ENCODE data around the gene TTC7B. TPM values are rescaled to one million over a fixed set of nuclear protein-coding genes. Genes with fewer than 3 reads are reported as not detected.
"Not testable (repeated sequence)": the region's sequence is repeated elsewhere in the genome, so short reads cannot be mapped to it uniquely, and the experiment has no call there.

The TTC7B gene
- total and polyA plus RNA-seq, 2 donors (not counting 1 experiment from before 2014, with no cell fraction given): 18.8 to 37.5 TPM

DNA sequence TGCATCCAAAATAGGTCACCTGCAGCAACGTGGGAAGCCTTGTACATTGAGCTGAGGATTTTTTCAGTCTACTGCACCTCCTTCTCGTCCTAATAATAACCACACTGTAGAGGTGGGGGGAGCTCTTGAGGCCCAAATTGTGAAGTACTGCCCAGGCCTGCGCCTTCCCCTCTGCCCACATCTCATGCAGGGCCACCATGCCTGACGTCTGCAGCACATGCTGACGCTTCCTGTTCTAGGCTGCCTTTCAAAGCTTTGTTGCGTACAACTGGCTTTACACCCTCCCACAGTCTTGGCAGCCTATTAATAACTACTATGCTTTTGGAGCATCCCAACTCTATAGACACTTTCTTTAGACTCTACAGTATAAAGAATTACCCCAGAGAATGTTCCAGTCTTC is 26.5 kb upstream of the TTC7B start:
- Histone ChIP-seq H3K4me1 (ENCODE audit: control insufficient read depth, extremely low read depth, insufficient read depth, low read length) (no peaks in the 10 kb centered on the region), H3K27me3 (ENCODE audit: control insufficient read depth, insufficient read depth, low read length) (no peaks in the 10 kb centered on the region), H4K20me1 (ENCODE audit: control insufficient read depth, extremely low read depth, insufficient read depth, low read length) (no peaks in the 10 kb centered on the region), H3K9ac (ENCODE audit: insufficient read depth, low read length) (no peak overlapping the region), H2AFZ (ENCODE audit: low read length) (no peak overlapping the region), H3K4me3 (replicated peaks in 1 of 4; ENCODE audit: control extremely low read depth in 1 of 4, insufficient read depth in 1 of 4, low read depth in 3 of 4, low read length in 4 of 4) (no peak overlapping the region), H3K9me3 (ENCODE audit: control insufficient read depth, insufficient read depth, low read depth, low read length) (no peaks in the 10 kb centered on the region), H3K4me2 (ENCODE audit: extremely low read depth, insufficient read depth, low read length) (no peak overlapping the region), H3K36me3 (ENCODE audit: control insufficient read depth, insufficient read depth, low read length) (no peaks in the 10 kb centered on the region), H3K79me2 (ENCODE audit: control insufficient read depth, insufficient read depth, low read length) (no peaks in the 10 kb centered on the region), H3K27ac (ENCODE audit: insufficient read depth, low read length) (no peak overlapping the region)
- no peak for TF ChIP-seq EZH2 (IDR thresholded peaks at IDR 0.05; ENCODE audit: low read length, missing control alignments)
- TF ChIP-seq, protein P1, sequence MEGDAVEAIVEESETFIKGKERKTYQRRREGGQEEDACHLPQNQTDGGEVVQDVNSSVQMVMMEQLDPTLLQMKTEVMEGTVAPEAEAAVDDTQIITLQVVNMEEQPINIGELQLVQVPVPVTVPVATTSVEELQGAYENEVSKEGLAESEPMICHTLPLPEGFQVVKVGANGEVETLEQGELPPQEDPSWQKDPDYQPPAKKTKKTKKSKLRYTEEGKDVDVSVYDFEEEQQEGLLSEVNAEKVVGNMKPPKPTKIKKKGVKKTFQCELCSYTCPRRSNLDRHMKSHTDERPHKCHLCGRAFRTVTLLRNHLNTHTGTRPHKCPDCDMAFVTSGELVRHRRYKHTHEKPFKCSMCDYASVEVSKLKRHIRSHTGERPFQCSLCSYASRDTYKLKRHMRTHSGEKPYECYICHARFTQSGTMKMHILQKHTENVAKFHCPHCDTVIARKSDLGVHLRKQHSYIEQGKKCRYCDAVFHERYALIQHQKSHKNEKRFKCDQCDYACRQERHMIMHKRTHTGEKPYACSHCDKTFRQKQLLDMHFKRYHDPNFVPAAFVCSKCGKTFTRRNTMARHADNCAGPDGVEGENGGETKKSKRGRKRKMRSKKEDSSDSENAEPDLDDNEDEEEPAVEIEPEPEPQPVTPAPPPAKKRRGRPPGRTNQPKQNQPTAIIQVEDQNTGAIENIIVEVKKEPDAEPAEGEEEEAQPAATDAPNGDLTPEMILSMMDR (conservative IDR thresholded peaks at IDR 0.05 in 1 of 2, IDR thresholded peaks at IDR 0.05 in 1 of 2; ENCODE audit: low read depth in 1 of 2, low read length in 2 of 2): no peak
- DNase-seq (ENCODE audit: low read depth in 2 of 2): no peak

DNA sequence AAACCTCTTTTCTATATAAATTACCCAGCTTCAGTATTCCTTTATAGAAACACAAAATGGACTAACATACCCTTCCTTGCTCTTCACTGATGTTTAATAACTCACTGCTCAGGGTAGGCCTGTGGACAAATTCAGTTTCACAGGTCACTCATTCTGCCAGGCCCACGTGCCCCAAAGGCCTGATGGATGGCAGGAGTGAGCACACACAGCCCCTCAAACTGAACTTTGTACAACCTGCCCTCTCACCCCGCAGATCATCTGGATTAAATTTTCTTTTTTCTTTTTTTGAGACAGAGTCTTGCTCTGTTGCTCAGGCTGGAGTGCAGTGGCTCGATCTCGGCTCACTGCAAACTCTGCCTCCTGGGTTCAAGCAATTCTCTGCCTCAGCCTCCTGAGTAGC is 24.4 kb upstream of the TTC7B start:
- H3K9me3 ChIP-seq (ENCODE audit: control insufficient read depth, insufficient read depth, low read depth, low read length); H3K9ac ChIP-seq (ENCODE audit: insufficient read depth, low read length); H3K4me2 ChIP-seq (ENCODE audit: extremely low read depth, insufficient read depth, low read length); H3K27me3 ChIP-seq (ENCODE audit: control insufficient read depth, insufficient read depth, low read length); H3K36me3 ChIP-seq (ENCODE audit: control insufficient read depth, insufficient read depth, low read length); H4K20me1 ChIP-seq (ENCODE audit: control insufficient read depth, extremely low read depth, insufficient read depth, low read length); H3K27ac ChIP-seq (ENCODE audit: insufficient read depth, low read length); H2AFZ ChIP-seq (ENCODE audit: low read length); H3K4me3 ChIP-seq (replicated peaks in 1 of 4; ENCODE audit: control extremely low read depth in 1 of 4, insufficient read depth in 1 of 4, low read depth in 3 of 4, low read length in 4 of 4); H3K4me1 ChIP-seq (ENCODE audit: control insufficient read depth, extremely low read depth, insufficient read depth, low read length); DNase-seq (ENCODE audit: low read depth in 2 of 2); H3K79me2 ChIP-seq (ENCODE audit: control insufficient read depth, insufficient read depth, low read length): not testable (repeated sequence)

DNA sequence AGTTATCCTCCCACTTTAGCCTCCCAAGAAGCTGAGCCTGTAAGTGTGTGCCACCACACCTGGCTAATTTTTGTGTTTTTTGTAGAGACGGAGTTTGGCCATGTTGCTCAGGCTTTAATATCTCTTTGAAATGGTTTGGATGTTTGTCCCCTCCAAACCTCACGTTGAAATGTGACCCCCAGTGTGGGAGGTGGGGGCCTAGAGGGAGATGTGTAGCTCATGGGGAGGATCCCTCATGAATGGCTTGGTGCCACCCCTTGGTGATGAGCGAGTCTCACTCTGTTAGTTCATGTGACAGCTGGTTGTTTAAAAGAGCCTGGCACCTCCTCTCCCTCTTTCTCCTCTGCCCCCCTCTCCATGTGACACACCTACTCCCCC is 23.6 kb upstream of the TTC7B start:
- Histone ChIP-seq H3K27me3 (ENCODE audit: control insufficient read depth, insufficient read depth, low read length) (no peaks in the 10 kb centered on the region), H3K27ac (ENCODE audit: insufficient read depth, low read length) (no peak overlapping the region), H3K4me1 (ENCODE audit: control insufficient read depth, extremely low read depth, insufficient read depth, low read length) (no peaks in the 10 kb centered on the region), H3K36me3 (ENCODE audit: control insufficient read depth, insufficient read depth, low read length) (no peaks in the 10 kb centered on the region), H3K79me2 (ENCODE audit: control insufficient read depth, insufficient read depth, low read length) (no peaks in the 10 kb centered on the region), H3K4me2 (ENCODE audit: extremely low read depth, insufficient read depth, low read length) (no peak overlapping the region), H3K9me3 (ENCODE audit: control insufficient read depth, insufficient read depth, low read depth, low read length) (no peaks in the 10 kb centered on the region), H3K4me3 (replicated peaks in 1 of 4; ENCODE audit: control extremely low read depth in 1 of 4, insufficient read depth in 1 of 4, low read depth in 3 of 4, low read length in 4 of 4) (no peak overlapping the region), H3K9ac (ENCODE audit: insufficient read depth, low read length) (no peak overlapping the region), H4K20me1 (ENCODE audit: control insufficient read depth, extremely low read depth, insufficient read depth, low read length) (no peaks in the 10 kb centered on the region), H2AFZ (ENCODE audit: low read length) (no peak overlapping the region)
- no peak for DNase-seq (ENCODE audit: low read depth in 2 of 2)
- TF ChIP-seq, protein P1 (conservative IDR thresholded peaks at IDR 0.05 in 1 of 2, IDR thresholded peaks at IDR 0.05 in 1 of 2; ENCODE audit: low read depth in 1 of 2, low read length in 2 of 2): no peak
- TF ChIP-seq EZH2 (IDR thresholded peaks at IDR 0.05; ENCODE audit: low read length, missing control alignments): no peak

Measured in fibroblast of lung (primary cell).